ENCODE results near the gene CD81. TPM values are rescaled to one million over a fixed set of nuclear protein-coding genes. Genes with fewer than 3 reads are reported as not detected.

The CD81 gene
- total RNA-seq = 156 TPM

GRCh38 chr11:2376751-2377451 is at the start of gene CD81:
CD81 (plus strand) TSS chr11:2377310; CDS start chr11:2377550, 240 bp downstream.

DNA sequence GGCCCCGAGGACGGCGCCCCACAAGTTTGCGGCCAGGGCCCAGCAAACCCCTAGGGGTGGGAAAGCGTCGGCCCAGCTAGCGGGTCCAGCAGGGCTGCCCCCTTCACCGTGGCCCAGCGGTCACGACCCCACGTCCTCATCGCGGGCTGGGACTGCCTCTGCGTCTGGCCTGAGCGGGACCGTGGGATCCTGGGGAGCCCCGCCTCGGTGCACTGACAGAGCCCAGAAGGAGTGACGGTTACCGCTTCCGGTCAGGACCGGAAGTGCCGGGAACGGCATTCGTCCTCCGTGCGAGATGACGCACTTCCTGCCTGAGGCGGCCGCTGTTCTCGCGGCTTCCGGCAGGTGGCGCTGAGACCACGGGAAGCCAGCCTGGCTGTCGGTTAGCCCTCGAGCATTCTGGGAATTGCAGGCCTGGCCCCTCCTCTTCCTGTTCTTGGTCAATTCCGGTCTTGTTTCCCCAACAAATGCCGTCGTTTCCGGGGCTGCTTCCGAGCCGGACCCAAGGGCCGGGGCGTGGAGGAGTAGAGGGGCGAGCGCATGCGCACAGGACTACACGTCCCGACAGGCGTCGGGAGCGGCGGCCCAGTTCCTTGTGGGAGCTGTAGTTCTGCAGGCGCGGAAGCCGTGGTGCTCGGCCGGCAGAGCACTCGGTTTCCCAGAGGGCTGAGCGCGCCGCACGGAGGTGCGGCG is 23.1 kb downstream of the CD81 start, which contains the start of gene TSSC4:
TSS of gene TSSC4 (plus strand) at position 682 of the 693 bp plus-strand sequence. CDS start 1,884 bp downstream, outside the sequence.

GRCh38 chr11:2443881-2444820 is 67.0 kb downstream of the CD81 start, which contains the start of gene TRPM5:
TRPM5 (minus strand) TSS chr11:2444514; CDS start chr11:2423036, 21,478 bp downstream.

DNA sequence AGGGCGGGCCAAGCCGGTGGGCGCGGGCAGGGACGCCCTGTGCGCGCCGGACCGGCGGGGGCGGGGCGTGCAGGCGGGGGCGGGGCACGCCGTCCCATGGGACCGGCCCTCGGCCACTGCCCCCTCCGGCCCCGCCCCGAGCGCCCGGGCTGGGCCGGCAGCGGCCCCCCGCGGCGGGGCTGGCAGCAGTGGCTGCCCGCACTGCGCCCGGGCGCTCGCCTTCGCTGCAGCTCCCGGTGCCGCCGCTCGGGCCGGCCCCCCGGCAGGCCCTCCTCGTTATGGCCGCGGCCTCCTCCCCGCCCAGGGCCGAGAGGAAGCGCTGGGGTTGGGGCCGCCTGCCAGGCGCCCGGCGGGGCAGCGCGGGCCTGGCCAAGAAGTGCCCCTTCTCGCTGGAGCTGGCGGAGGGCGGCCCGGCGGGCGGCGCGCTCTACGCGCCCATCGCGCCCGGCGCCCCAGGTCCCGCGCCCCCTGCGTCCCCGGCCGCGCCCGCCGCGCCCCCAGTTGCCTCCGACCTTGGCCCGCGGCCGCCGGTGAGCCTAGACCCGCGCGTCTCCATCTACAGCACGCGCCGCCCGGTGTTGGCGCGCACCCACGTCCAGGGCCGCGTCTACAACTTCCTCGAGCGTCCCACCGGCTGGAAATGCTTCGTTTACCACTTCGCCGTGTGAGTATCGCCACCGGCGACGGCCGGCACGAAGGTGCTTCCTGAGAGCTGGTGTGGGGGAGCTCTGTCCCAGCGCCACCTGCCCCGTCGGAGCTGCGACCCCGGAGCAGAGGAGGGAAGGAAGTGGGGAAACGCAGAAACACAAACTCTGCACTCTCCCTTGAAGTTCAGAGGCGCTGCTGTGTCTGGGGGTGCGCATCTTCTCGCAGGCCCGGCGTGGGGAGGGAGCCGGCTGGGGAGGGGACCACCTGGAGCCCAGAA is 68.0 kb downstream of the CD81 start, which contains the start of gene KCNQ1:
TSS of gene KCNQ1 (plus strand) at position 188 of the 925 bp plus-strand sequence. CDS start at position 279, 91 bp downstream.

Small RNA genes lying within 50 kb of the gene (small RNA-seq; reads per million reads assigned to genes)
- gene RF00019 = not detected

Other genes with a start within 250 kb of the CD81 start
- gene IGF2, start 237.9 kb upstream of the CD81 start, total RNA-seq = 15.7 TPM
- gene INS, start 216.1 kb upstream of the CD81 start, total RNA-seq = not detected
- gene TH, start 205.5 kb upstream of the CD81 start, total RNA-seq = 8.5 TPM
- gene ASCL2, start 106.7 kb upstream of the CD81 start, total RNA-seq = 0.69 TPM
- 0.23 TPM for gene C11orf21, start 75.4 kb upstream of the CD81 start, total RNA-seq
- 0.69 TPM for gene TSPAN32, start 75.3 kb upstream of the CD81 start, total RNA-seq
- gene TSSC4, start 23.4 kb downstream of the CD81 start, total RNA-seq = 24.2 TPM
- under 0.01 TPM for gene TRPM5, start 67.2 kb downstream of the CD81 start, total RNA-seq
- gene KCNQ1, start 67.7 kb downstream of the CD81 start, total RNA-seq = 0.92 TPM

Data from diencephalon (tissue), 1 donor.